ENCODE data around the gene ATP2B3. TPM values are rescaled to one million over a fixed set of nuclear protein-coding genes. Genes with fewer than 3 reads are reported as not detected.
A peak's percentile ranks its signal among the peaks of the same experiment; 100 is the strongest.

Gene ATP2B3
- total and polyA plus RNA-seq, 2 of the 4 experiments (the other 2 are of a cell fraction), result under 0.01 to 0.03 TPM

DNA sequence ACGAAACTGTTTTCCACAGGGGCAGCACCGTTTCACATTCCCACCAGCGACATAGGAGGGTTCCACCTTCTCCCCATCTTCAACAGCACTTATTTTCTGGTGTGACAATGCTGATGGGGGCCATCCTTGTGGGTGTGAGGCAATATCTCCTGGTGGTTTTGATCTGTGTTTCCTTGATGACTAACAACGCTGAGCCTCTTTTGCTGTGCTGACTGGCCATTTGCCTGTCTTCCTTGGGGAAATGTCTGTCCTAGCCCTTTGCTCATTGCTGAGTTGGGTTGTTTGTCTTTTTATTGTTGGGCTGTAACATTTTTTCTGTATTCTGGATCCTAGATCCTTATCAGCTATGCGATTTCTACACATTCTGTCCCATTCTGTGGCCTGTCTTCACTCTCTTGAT is 33.7 kb downstream of the ATP2B3 start:
- no peaks in the 10 kb centered on the region; the same call in 1 of the 2 replicates for H3K9me3 ChIP-seq (ENCODE audit: control insufficient read depth, insufficient read depth, low read length)
- dilution Hi-C loops (cut with HindIII; ENCODE audit: low sequenced_read_pairs, unreplicated experiment), result no loop called here
- no peak overlapping the region for H3K9ac ChIP-seq (ENCODE audit: low read depth, low read length)
- peaks cover 9% of the 10 kb centered on the region; the same call in 1 of the 2 replicates for H3K27me3 ChIP-seq (ENCODE audit: control insufficient read depth, insufficient read depth, low read length)
- TF ChIP-seq ELK1 (IDR thresholded peaks at IDR 0.05; ENCODE audit: borderline replicate concordance, low read depth, low read length) (no peak), CEBPB (IDR thresholded peaks at IDR 0.05; ENCODE audit: low read depth, low read length) (peak; percentile 63)
- no peak overlapping the region for H4K91ac ChIP-seq (ENCODE audit: insufficient read depth, low read depth, low read length)
- no peak overlapping the region for H2BK120ac ChIP-seq (ENCODE audit: low read depth, low read length)
- no peak overlapping the region for H3K18ac ChIP-seq (ENCODE audit: low read depth, low read length)
- H3K4me1 ChIP-seq (ENCODE audit: control insufficient read depth, insufficient read depth, low read length), result no peaks in the 10 kb centered on the region
- H3K14ac ChIP-seq (replicated peaks; ENCODE audit: low read depth, low read length), result no peak overlapping the region
- no peaks in the 10 kb centered on the region for H3K9me1 ChIP-seq (ENCODE audit: insufficient read depth, low read length)
- H2BK15ac ChIP-seq (ENCODE audit: low read depth, low read length), result no peak overlapping the region
- H3K36me3 ChIP-seq (ENCODE audit: control insufficient read depth, insufficient read depth, low read length), result no peaks in the 10 kb centered on the region
- H3K27ac ChIP-seq (ENCODE audit: insufficient read depth, low read length), result no peak overlapping the region
- no peak overlapping the region for H3K56ac ChIP-seq (ENCODE audit: extremely low read depth, insufficient read depth, low read length)
- ChIA-PET CTCF (no interaction called here), POLR2A (ENCODE audit: unreplicated experiment) (no interaction called here)
- H2AK9ac ChIP-seq (replicated peaks; ENCODE audit: low read depth, low read length, poor library complexity), result no peak overlapping the region
- no peak overlapping the region for H3K4me3 ChIP-seq (ENCODE audit: insufficient read depth, low read depth, low read length)
- in situ Hi-C loops (cut with MboI; ENCODE audit: low sequenced_read_pairs), result no loop called here
- H4K5ac ChIP-seq (ENCODE audit: low read depth, low read length), result no peak overlapping the region
- no peak overlapping the region for H2BK5ac ChIP-seq (ENCODE audit: low read depth, low read length, poor library complexity, severe bottlenecking)
- H3K79me1 ChIP-seq (ENCODE audit: low read depth in 1 of 2, low read length in 2 of 2), result no peaks in the 10 kb centered on the region
- H4K20me1 ChIP-seq (ENCODE audit: insufficient read depth, low read length), result no peaks in the 10 kb centered on the region
- no CpG with 5 or more reads among the region's 5 CpGs for WGBS, 2 experiments (ENCODE audit: extremely low coverage in 2 of 2, insufficient read length in 1 of 2)
- no peak overlapping the region for H3K4ac ChIP-seq (ENCODE audit: low read depth, low read length)
- BruUV-seq (replicated peaks), result no TSS peak
- no peak overlapping the region for H2AK5ac ChIP-seq (ENCODE audit: low read depth, low read length)
- peak; percentile 17 for DNase-seq
- H3K4me2 ChIP-seq (ENCODE audit: low read depth, low read length), result no peak overlapping the region
- H3K23ac ChIP-seq (ENCODE audit: low read depth, low read length), result no peak overlapping the region
- ATAC-seq (ENCODE audit: low read depth), result no peak
- intact Hi-C loops (cut with micrococcal nuclease), result no loop called here
- no peak overlapping the region for H2BK20ac ChIP-seq (ENCODE audit: low read depth, low read length)
- no peak overlapping the region for H4K8ac ChIP-seq (ENCODE audit: low read depth in 2 of 2, low read length in 2 of 2)
- no peak overlapping the region for H2AFZ ChIP-seq (replicated peaks; ENCODE audit: low read length, poor library complexity)
